ENCODE results near the gene MOV10L1.
"Not testable (repeated sequence)": the region's sequence is repeated elsewhere in the genome, so short reads cannot be mapped to it uniquely, and the experiment has no call there.

The MOV10L1 gene

DNA sequence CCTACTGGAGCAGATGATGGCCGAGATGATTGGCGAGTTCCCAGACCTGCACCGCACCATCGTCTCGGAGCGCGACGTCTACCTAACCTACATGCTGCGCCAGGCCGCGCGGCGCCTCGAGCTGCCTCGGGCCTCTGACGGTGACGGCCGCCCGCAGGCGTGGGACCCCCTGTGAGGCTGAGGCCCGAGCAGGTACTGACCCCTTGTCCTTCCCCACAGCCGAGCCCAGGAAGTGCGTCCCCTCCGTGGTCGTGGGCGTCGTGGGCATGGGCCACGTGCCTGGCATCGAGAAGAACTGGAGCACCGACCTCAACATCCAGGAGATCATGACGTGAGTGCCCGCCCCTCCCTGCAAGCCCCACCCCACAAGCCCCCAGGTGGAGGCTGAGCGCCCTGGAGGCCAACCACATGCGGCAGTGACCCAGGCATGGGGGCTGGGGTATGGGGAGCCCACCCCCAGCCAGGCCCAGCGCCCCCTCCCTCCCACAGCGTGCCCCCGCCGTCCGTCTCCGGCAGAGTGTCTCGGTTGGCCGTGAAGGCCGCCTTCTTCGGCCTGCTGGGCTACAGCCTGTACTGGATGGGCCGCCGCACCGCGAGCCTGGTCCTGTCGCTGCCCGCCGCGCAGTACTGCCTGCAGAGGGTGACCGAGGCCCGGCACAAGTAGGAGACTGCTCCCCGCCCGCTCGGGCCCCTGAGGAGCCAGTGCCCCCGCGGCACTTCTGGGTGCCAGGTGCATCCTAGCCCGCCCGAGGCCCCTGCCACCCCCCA, 108.2 kb downstream of the MOV10L1 start:
- Mint-ChIP-seq H3K36me3 (ENCODE audit: low read depth) (peaks cover 8% of the 10 kb centered on the region), H3K27ac (no peak overlapping the region), H3K27me3 (ENCODE audit: low read depth) (no peaks in the 10 kb centered on the region), H3K4me3 (no peak overlapping the region), H3K4me1 (ENCODE audit: low read depth) (peaks cover 12% of the 10 kb centered on the region), H3K9me3 (no peaks in the 10 kb centered on the region)
- DNase-seq (ENCODE audit: low spot score): no peak

DNA sequence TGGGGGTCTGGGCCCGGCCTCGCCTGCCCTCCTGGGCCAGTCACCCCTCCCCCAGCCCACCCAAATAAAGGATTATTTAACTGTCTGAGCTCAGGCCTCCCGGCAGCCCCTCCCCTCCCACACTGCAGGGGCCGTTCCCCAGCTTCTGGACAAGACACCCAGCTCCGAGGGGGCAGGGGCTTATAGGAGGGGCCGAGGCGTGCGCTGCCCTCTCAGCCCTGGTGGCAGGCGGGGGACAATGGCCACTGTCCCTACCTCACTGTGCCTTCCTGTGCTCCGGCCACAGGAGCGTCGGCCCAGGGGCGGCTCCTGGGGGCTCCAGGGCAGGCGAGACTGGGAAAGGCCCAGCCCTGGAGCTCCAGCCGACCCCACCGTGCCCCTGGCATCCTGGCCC, 108.8 kb downstream of the MOV10L1 start:
- H3K27ac Mint-ChIP-seq: no peak overlapping the region
- H3K36me3 Mint-ChIP-seq (ENCODE audit: low read depth): peaks cover 14% of the 10 kb centered on the region
- H3K27me3 Mint-ChIP-seq (ENCODE audit: low read depth): no peaks in the 10 kb centered on the region

DNA sequence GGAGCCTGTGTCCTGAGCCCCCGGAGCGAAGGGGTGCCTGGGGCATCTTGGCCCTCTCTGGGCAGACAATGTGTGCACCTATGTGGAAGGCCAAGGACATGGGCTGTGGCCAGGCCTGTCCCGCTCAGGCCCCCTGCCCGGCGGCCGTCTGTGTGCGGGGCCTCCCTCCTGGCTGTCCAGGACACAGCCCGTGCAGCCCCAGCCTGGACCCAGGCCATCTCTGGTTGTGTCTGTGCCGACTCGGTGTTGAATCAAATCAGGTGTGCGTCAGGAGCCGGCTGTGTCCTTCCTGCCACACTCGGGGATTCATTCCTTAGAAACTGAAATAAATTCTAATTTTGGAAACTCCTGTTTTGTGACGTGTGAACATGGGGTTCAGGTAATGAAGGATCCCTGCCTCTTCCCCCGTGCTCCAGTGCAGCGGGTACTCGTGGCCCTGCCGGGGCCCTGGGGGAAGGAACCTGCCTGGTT, 109.5 kb downstream of the MOV10L1 start:
- Mint-ChIP-seq H3K4me3 (peak overlapping the region; percentile 71), H3K9me3 (no peaks in the 10 kb centered on the region), H3K36me3 (ENCODE audit: low read depth) (peaks cover 17% of the 10 kb centered on the region), H3K27me3 (ENCODE audit: low read depth) (no peaks in the 10 kb centered on the region), H3K27ac (peak overlapping the region; percentile 69), H3K4me1 (ENCODE audit: low read depth) (peaks cover 13% of the 10 kb centered on the region)
- no peak for DNase-seq (ENCODE audit: low spot score)

More for the DNA sequence above, 108.8 kb downstream of the MOV10L1 start:
- peaks cover 12% of the 10 kb centered on the region for H3K4me1 Mint-ChIP-seq (ENCODE audit: low read depth)
- H3K9me3 Mint-ChIP-seq: no peaks in the 10 kb centered on the region
- H3K4me3 Mint-ChIP-seq: no peak overlapping the region
- DNase-seq (ENCODE audit: low spot score): no peak

DNA sequence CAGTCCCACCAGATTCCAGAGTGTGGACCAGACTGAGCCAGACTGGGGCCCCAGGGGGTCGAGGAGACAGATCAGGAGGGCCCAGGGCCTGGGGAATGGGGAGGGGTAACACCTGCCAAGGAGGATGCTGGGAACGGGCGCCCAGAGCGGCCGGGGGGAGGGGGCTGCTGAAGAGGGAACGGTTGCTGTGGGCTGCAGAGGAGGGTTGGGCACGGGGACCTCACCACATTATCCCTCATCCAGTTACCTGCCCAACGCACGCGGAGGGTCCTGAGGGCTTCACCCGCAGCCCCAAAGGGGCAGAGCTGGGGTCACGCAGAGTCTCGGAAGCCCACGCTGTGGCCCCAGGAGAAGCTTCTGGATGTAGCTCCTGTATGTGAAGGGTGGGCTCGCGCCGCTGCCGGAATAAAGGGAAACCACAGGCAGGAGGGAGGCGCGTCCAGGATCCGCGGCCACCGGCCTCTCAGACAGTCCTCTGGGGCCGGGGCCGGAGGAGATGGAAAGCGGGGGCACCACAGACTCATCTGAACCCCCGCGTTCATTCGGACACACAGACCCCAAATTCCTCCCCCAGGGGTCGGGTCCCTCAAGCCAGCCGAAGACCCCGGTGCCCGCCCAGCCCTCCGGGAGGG, 110.1 kb downstream of the MOV10L1 start:
- H3K9me3 Mint-ChIP-seq: no peaks in the 10 kb centered on the region
- H3K27ac Mint-ChIP-seq: peak overlapping the region; percentile 69
- DNase-seq (ENCODE audit: low spot score): no peak
- peaks cover 19% of the 10 kb centered on the region for H3K36me3 Mint-ChIP-seq (ENCODE audit: low read depth)
- H3K4me3 Mint-ChIP-seq: peak overlapping the region; percentile 71
- H3K4me1 Mint-ChIP-seq (ENCODE audit: low read depth): peaks cover 15% of the 10 kb centered on the region
- no peaks in the 10 kb centered on the region for H3K27me3 Mint-ChIP-seq (ENCODE audit: low read depth)

DNA sequence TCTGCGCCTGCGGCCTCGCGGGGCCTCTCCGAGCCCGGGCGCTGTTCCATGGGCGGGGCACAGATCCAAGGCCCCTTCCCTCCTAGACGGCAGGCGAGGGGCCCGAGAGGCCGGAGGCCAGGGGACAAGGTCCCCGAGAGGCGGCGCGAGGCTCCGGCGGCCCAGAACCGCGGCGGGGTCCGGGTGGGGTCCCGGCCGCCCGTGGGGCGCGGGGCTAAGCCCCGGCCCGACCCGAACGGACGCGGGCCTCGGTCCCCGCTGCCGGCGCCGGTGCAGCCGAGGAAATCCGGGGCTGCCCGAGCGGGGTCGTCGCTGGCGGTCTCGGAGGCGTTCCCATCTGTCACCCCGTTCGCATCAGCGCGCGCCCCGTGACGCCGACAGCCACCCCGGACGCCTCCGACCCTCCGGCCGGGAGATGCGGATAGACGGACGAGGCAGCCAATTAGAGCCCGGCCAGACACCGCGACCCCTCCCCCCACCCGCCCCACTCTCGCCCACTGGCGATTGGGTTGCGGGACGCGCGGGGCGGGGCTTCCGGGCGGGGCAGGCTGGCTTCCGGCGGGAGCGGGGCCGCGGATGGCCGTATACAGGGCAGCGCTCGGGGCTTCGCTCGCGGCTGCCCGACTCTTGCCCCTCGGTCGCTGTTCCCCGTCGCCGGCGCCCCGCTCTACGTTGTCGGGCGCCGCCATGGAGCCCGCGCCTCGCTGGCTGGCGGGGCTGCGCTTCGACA, 110.8 kb downstream of the MOV10L1 start, which contains the start of gene SELENOO:
Gene SELENOO, plus strand, starts transcription at position 551 of the 730 bp plus-strand sequence. Its CDS starts 26 bp downstream, at position 577.
- peaks cover 16% of the 10 kb centered on the region for H3K4me1 Mint-ChIP-seq (ENCODE audit: low read depth)
- H3K27me3 Mint-ChIP-seq (ENCODE audit: low read depth): no peaks in the 10 kb centered on the region
- DNase-seq (ENCODE audit: low spot score): peak; percentile 89
- peak within 1 kb of the TSS; percentile 86 for H3K4me3 Mint-ChIP-seq
- peak within 1 kb of the TSS; percentile 73 for H3K27ac Mint-ChIP-seq
- H3K36me3 Mint-ChIP-seq (ENCODE audit: low read depth): peaks cover 19% of the 10 kb centered on the region
- H3K9me3 Mint-ChIP-seq: no peaks in the 10 kb centered on the region

DNA sequence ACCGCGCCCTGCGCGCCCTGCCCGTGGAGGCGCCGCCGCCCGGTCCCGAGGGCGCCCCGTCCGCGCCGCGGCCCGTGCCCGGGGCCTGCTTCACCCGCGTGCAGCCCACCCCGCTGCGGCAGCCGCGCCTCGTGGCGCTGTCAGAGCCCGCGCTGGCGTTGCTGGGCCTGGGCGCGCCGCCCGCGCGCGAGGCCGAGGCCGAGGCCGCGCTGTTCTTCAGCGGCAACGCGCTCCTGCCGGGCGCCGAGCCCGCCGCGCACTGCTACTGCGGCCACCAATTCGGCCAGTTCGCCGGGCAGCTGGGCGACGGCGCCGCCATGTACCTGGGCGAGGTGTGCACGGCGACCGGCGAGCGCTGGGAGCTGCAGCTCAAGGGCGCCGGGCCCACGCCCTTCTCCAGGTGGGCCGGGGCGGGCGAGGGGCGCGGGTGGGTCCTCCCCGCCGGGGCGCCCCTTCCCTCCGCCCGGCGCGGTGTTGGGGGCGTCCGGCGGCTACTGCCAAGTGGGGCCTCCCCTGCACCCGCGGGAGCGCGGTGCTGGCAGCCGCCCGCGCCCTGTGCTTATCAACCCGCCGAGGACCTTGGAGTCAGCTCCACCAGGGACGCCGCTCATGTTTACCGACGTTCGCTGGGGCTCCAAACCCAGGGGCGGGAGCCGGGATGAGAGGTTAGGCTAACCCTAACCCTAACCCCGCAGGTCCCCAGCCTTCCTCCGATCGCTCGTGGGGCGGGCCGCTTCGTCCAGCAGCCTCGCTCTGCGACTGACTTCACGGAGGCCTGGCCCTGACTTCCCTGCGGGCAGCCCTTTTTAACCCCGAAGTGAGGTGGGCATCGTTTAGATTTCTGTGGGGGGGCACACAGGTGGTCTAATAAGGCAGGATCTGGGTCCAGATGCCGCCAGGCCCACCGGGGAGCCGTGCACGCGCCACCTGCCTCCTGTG, 111.7 kb downstream of the MOV10L1 start:
- peak overlapping the region; percentile 86 for H3K4me3 Mint-ChIP-seq
- no peak for DNase-seq (ENCODE audit: low spot score)
- H3K36me3 Mint-ChIP-seq (ENCODE audit: low read depth): peaks cover 22% of the 10 kb centered on the region
- H3K9me3 Mint-ChIP-seq: no peaks in the 10 kb centered on the region
- no peaks in the 10 kb centered on the region for H3K27me3 Mint-ChIP-seq (ENCODE audit: low read depth)
- H3K27ac Mint-ChIP-seq: peak overlapping the region; percentile 64
- H3K4me1 Mint-ChIP-seq (ENCODE audit: low read depth): peaks cover 16% of the 10 kb centered on the region

DNA sequence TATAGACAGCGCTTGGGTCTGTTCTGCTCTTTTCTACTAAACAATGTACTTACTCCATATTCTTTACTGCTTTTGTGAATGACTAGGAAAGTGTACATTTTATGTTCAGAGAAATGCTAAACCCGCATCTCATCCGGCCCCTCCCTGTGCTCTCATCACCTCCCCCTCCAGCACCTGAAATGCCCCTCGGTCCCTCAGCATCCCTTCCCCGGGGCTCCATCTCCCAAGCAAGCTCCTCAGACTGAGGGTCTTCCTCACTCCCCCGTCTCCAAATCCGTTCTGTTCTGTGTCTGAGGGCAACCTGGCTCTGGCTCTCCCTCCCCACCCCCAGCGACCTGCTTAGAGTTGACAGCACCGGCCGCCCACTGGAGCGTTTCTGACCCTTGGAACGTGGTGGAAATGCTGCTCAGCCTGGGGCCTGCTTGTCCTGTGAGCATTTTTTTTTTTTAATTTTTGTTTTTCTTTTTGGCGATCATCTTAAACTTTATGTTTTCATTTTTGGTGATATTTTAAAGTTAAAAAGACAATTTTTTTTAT, 112.4 kb downstream of the MOV10L1 start:
- Mint-ChIP-seq H3K36me3 (ENCODE audit: low read depth) (peaks cover 23% of the 10 kb centered on the region), H3K9me3 (no peaks in the 10 kb centered on the region), H3K4me3 (peak overlapping the region; percentile 86), H3K4me1 (ENCODE audit: low read depth) (peaks cover 16% of the 10 kb centered on the region), H3K27me3 (ENCODE audit: low read depth) (no peaks in the 10 kb centered on the region), H3K27ac (peak overlapping the region; percentile 64)
- DNase-seq (ENCODE audit: low spot score): no peak

DNA sequence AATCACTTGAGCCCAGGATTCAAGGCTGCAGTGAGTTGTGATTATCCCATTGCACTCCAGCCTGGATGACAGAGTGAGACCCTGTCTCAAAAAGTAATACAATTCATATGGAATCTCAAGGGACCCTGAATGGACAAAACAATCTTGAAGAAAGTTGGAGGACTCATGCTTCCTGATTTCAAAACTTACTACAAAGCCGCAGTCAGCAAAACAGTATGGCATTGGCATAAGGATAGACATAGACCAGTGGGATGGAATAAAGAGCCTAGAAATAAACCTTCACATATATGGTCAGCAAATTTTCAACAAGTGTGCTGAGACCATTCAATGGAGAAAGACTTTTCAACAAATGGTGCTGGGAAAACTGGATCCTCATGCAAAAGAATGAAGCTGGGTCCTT, 113.5 kb downstream of the MOV10L1 start:
- DNase-seq (ENCODE audit: low spot score): no peak
- H3K4me3 Mint-ChIP-seq: no peak overlapping the region
- H3K36me3 Mint-ChIP-seq (ENCODE audit: low read depth): peaks cover 23% of the 10 kb centered on the region
- peaks cover 16% of the 10 kb centered on the region for H3K4me1 Mint-ChIP-seq (ENCODE audit: low read depth)
- no peak overlapping the region for H3K27ac Mint-ChIP-seq
- no peaks in the 10 kb centered on the region for H3K27me3 Mint-ChIP-seq (ENCODE audit: low read depth)
- H3K9me3 Mint-ChIP-seq: no peaks in the 10 kb centered on the region

DNA sequence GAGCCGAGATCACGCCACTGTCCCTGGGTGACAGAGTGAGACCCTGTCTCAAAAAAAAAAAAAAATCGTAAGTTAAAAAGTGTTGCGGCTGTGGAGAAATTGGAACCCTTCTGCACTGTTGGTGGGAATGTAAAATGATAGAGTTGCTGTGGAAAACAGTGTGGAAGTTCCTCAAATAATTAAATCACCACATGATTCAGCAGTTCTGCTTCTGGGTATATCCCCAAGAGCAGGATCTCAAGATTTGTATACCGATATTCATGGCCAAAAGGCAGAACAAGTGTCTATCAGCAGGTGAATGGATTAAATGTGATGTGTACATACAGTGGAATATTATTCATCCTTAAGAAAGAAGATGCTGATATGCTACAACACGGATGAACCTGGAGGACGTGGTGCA, 114.8 kb downstream of the MOV10L1 start:
- Mint-ChIP-seq H3K27me3 (ENCODE audit: low read depth) (no peaks in the 10 kb centered on the region), H3K27ac (no peak overlapping the region), H3K36me3 (ENCODE audit: low read depth) (peaks cover 20% of the 10 kb centered on the region), H3K4me1 (ENCODE audit: low read depth) (peaks cover 13% of the 10 kb centered on the region), H3K4me3 (no peak overlapping the region), H3K9me3 (no peaks in the 10 kb centered on the region)
- DNase-seq (ENCODE audit: low spot score): no peak

DNA sequence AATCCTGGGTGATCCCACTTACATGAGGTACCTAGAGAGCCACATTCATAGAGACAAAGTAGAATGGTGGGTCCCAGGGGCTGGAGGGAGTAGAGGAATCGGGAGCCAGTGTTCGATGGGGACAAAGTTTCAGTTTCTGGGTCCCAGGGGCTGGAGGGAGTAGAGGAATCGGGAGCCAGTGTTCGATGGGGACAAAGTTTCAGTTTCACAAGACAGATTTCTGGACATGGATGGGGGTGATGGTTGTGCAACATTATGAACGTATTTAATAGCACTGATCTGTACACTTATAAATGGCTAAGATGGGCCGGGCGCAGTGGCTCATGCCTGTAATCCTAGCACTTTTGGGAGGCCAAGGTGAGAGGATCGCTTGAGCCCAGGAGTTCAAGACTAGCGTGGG, 115.2 kb downstream of the MOV10L1 start:
- not testable (repeated sequence) for DNase-seq (ENCODE audit: low spot score); H3K27ac Mint-ChIP-seq; H3K9me3 Mint-ChIP-seq; H3K4me3 Mint-ChIP-seq; H3K27me3 Mint-ChIP-seq (ENCODE audit: low read depth)
- Mint-ChIP-seq H3K36me3 (ENCODE audit: low read depth) (peaks cover 23% of the 10 kb centered on the region), H3K4me1 (ENCODE audit: low read depth) (peaks cover 14% of the 10 kb centered on the region)

DNA sequence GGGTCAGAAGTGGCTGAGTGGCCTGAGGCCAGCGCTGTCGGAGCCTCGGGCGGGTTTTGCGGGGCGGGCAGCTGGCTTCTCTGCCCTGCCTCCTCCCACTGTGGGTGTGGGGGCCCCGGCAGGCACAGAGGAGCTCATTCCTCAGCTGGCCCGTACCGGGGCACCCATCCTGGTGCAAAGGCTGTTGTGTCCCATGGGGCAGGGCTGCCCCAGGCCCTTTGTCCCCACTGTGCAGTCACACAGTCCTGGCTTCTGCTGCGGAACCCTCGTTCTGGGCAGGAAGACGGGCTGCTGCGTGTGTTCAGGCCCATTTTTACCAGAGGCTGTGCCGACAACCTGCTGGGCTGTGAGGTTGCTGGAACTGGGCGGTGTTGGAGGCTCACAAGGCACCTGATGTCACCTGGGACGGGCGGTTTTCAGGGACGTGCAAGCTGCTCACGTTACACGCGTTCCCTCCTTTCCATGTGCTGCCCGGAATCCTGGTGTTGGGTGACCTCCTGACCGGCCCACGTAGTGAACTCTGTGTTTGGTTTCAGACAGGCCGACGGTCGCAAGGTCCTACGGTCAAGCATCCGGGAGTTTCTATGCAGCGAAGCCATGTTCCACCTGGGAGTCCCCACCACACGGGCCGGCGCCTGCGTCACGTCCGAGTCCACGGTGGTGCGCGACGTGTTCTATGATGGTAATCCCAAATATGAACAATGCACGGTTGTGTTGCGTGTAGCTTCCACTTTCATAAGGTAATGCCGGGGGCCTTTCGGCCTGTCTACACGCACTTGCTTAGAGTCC, 116.2 kb downstream of the MOV10L1 start:
- no peak overlapping the region for H3K27ac Mint-ChIP-seq
- H3K36me3 Mint-ChIP-seq (ENCODE audit: low read depth): peaks cover 24% of the 10 kb centered on the region
- H3K9me3 Mint-ChIP-seq: no peaks in the 10 kb centered on the region
- no peaks in the 10 kb centered on the region for H3K27me3 Mint-ChIP-seq (ENCODE audit: low read depth)
- peaks cover 14% of the 10 kb centered on the region for H3K4me1 Mint-ChIP-seq (ENCODE audit: low read depth)
- no peak for DNase-seq (ENCODE audit: low spot score)
- no peak overlapping the region for H3K4me3 Mint-ChIP-seq

DNA sequence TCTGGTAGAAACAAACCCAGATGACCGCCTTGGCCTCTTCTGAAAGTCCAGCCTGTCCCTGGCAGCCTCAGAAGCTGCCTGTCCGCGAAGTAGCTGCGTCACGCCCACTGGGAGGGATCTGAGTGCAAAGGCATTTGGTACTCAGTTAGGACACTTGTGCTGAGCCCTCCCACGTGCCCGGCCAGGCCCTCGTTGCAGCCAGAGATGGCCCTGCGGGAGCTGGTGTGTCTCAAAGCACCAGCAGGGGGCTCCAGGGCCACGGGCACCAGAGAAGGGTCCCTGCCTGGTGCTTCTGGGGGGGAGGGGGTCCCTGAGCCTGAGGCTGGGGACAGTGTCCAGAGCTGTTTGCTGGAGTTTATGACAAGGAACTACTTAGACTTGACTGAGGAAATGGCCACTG, 116.8 kb downstream of the MOV10L1 start:
- Mint-ChIP-seq H3K9me3 (no peaks in the 10 kb centered on the region), H3K27ac (no peak overlapping the region), H3K4me1 (ENCODE audit: low read depth) (peaks cover 14% of the 10 kb centered on the region), H3K4me3 (no peak overlapping the region), H3K36me3 (ENCODE audit: low read depth) (peaks cover 28% of the 10 kb centered on the region), H3K27me3 (ENCODE audit: low read depth) (no peaks in the 10 kb centered on the region)
- DNase-seq (ENCODE audit: low spot score): no peak
